Transverse colon (tissue), 4 donors: Measurements from ENCODE around the gene PSMB11. TPM values are rescaled to one million over a fixed set of nuclear protein-coding genes. Genes with fewer than 3 reads are reported as not detected.

Experiments
- DNase-seq: peaks from one replicate; pipeline ENCODE4 v3.0.0-alpha.2; 2019
- H3K27ac ChIP-seq, 4 donors: fragments of 200-600 bp; sonication (generic); 2 replicates each; pipeline ENCODE4 v1.5.1; 2016 to 2018; ENCODE audit warnings: inconsistent platforms in 4 of 4
- H3K27me3 ChIP-seq: fragments of 200-600 bp; sonication (generic); 2 replicates; pipeline ENCODE4 v1.5.1; 2017; ENCODE audit warnings: inconsistent platforms
- H3K36me3 ChIP-seq, 4 donors: fragments of 200-600 bp; sonication (generic); 2 replicates each; pipeline ENCODE4 v1.5.1; 2017 to 2019; ENCODE audit warnings: inconsistent platforms in 4 of 4
- H3K4me1 ChIP-seq, 4 donors: fragments of 200-600 bp; sonication (generic); 2 replicates each; pipeline ENCODE4 v1.5.1; 2017 to 2020; ENCODE audit warnings: inconsistent platforms in 4 of 4
- H3K4me3 ChIP-seq, 4 donors: fragments of 200-600 bp; sonication (generic); 1 replicate in 1 of 4; 2 replicates in 3 of 4; pipeline versions ENCODE4 v1.5.1 to v1.6.1; 2017 to 2019; ENCODE audit warnings: inconsistent platforms in 4 of 4
- H3K9me3 ChIP-seq, 2 donors: fragments of 200-600 bp; sonication (generic); 2 replicates each; pipeline ENCODE4 v1.5.1; 2017 to 2019; ENCODE audit warnings: inconsistent platforms in 2 of 2
- CTCF ChIP-seq, 5 experiments: fragments of 200-600 bp in 3 of 5; fragments of 450-650 bp in 2 of 5; sonication (generic) in 3 of 5; IDR thresholded peaks; 1 replicate in 2 of 5; 2 replicates in 3 of 5; pipeline ENCODE4 v1.5.1; 2016 to 2017; ENCODE audit warnings: antibody characterized with exemption in 5 of 5, inconsistent platforms in 3 of 5, mild to moderate bottlenecking in 2 of 5, moderate library complexity in 1 of 5
- EP300 ChIP-seq: sonication (generic); formaldehyde crosslinking; IDR thresholded peaks from one replicate; pipeline ENCODE4 v1.6.1; 2017; ENCODE audit warnings: antibody characterized with exemption, low read depth
- POLR2A ChIP-seq: fragments of 450-650 bp; IDR thresholded peaks from one replicate; pipeline ENCODE4 v1.6.1; 2016; ENCODE audit warnings: antibody characterized with exemption, mild to moderate bottlenecking, moderate library complexity
- POLR2AphosphoS5 ChIP-seq, 3 donors: sonication (generic); formaldehyde crosslinking; IDR thresholded peaks; one replicate each; pipeline ENCODE4 v1.6.1; 2016; ENCODE audit warnings: antibody characterized with exemption in 3 of 3
- WGBS, 2 donors: methylation state at CpG; one replicate each; pipeline ENCODE4 v1.1.5; 2018; ENCODE audit warnings: low coverage in 1 of 2; 5-methylcytosine and 5-hydroxymethylcytosine counted together
- in situ Hi-C, 4 donors: fragments of 200-750 bp; cut with MboI; loops; one replicate each; pipeline versions ENCODE4 v1.15.0 to v1.15.1; 2017; ENCODE audit warnings: low sequenced_read_pairs in 3 of 4, low pct_ligation_motif_present in 1 of 4, low pct_unique_long_range_greater_than_20kb in 1 of 4
- intact Hi-C: fragments of 100-400 bp; cut with DNase I; formaldehyde crosslinking; loops from one replicate; pipeline ENCODE4 v1.15.1; 2023; ENCODE audit warnings: low total_unique reads
- total RNA-seq, 4 donors: library from RNA; depleted of rRNA; stranded (reverse); fragments of >200 nt; gene quantifications; one replicate each; pipeline ENCODE4 v1.1.0, GENCODE V29; 2016

PSMB11 gene
- total RNA-seq, 4 donors from 2014 or later = not detected

- intact Hi-C loops (no loop called here), in situ Hi-C loops (no loop called here)
- no peak overlapping the region for H3K4me3 ChIP-seq
- TF ChIP-seq POLR2AphosphoS5 (IDR thresholded peaks at IDR 0.05) (no peak), POLR2A (no peak), CTCF (IDR thresholded peaks at IDR 0.05) (no peak)
- no peaks in the 10 kb centered on the region for H3K9me3 ChIP-seq
- DNase-seq = no peak
- WGBS, 2 donors = 83 to 90% methylated on average over 1 to 81 of the region's 85 CpGs
- H3K4me1 ChIP-seq = no peaks in the 10 kb centered on the region
- no peak overlapping the region for H3K27ac ChIP-seq
- no peaks in the 10 kb centered on the region for H3K36me3 ChIP-seq
- no peaks in the 10 kb centered on the region for H3K27me3 ChIP-seq
Observed at GRCh38 chr14:23047751-23048693, 6.0 kb downstream of the PSMB11 start.

GRCh38 chr14:23049011-23049410 is 7.0 kb downstream of the PSMB11 start:
- no peaks in the 10 kb centered on the region for H3K4me1 ChIP-seq
- no peaks in the 10 kb centered on the region for H3K27me3 ChIP-seq
- TF ChIP-seq EP300 (no peak), POLR2A (no peak), POLR2AphosphoS5 (IDR thresholded peaks at IDR 0.05) (no peak), CTCF (IDR thresholded peaks at IDR 0.05) (no peak)
- no peaks in the 10 kb centered on the region for H3K36me3 ChIP-seq
- H3K4me3 ChIP-seq = no peak overlapping the region
- in situ Hi-C loops (no loop called here), intact Hi-C loops (no loop called here)
- no peak overlapping the region for H3K27ac ChIP-seq
- no peak for DNase-seq
- 93% methylated on average over 8 of the region's 9 CpGs; no CpG with 5 or more reads in 1 of the 2 donors for WGBS, 2 donors
- H3K9me3 ChIP-seq = no peaks in the 10 kb centered on the region

- intact Hi-C loops = no loop called here
- Histone ChIP-seq H3K4me3 (no peak overlapping the region), H3K4me1 (peaks cover 2 to 9% (median 4%) of the 10 kb centered on the region in 4 donors), H3K36me3 (no peaks in the 10 kb centered on the region), H3K27ac (no peak overlapping the region), H3K9me3 (no peaks in the 10 kb centered on the region), H3K27me3 (no peaks in the 10 kb centered on the region)
- DNase-seq = no peak
- TF ChIP-seq POLR2A = no peak
- TF ChIP-seq CTCF (IDR thresholded peaks at IDR 0.05) = no peak
- no peak for TF ChIP-seq POLR2AphosphoS5 (IDR thresholded peaks at IDR 0.05)
- TF ChIP-seq EP300 = no peak
- in situ Hi-C loops = loop anchor here in 3 of 4 donors (5.0 kb wide), 2 partner anchors 59 to 64 kb away; no protein-coding TSS in a partner anchor
- WGBS, 2 donors = 50 to 86% methylated on average over 1 to 5 of the region's 5 CpGs
Observed at GRCh38 chr14:23051141-23052057, 9.4 kb downstream of the PSMB11 start.

DNA sequence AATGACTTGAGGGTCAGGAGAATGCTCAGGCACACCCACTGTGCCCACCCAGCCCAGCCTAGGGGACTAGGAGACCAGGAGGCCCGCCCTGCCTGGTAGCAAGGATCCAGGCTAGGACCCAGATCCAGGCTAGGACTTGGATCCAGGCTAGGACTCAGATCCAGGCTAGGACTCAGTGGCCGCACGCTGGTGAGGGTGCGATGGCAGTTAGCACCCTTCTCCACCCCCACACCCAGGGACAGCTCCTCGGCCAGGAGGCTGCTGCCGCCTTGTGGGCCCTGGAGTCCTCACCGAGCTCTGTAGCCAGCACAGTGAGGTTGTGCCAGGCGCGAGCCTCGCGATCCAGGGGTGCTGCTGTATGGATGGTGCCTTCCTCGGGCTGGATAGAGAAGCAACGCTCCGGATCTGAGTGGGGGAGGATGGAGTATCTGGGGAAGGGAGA is 10.2 kb downstream of the PSMB11 start:
- Histone ChIP-seq H3K9me3 (no peaks in the 10 kb centered on the region), H3K4me1 (peaks cover 10 to 17% (median 12%) of the 10 kb centered on the region in 4 donors), H3K36me3 (no peaks in the 10 kb centered on the region), H3K27me3 (no peaks in the 10 kb centered on the region), H3K27ac (no peak overlapping the region), H3K4me3 (no peak overlapping the region)
- TF ChIP-seq CTCF (IDR thresholded peaks at IDR 0.05) (no peak), POLR2A (no peak), EP300 (no peak), POLR2AphosphoS5 (IDR thresholded peaks at IDR 0.05) (no peak)
- WGBS, 2 donors = 79% methylated on average over 10 of the region's 14 CpGs; no CpG with 5 or more reads in 1 of the 2 donors
- in situ Hi-C loops (loop anchor here in 3 of 4 donors (5.0 kb wide), 2 partner anchors 60 to 65 kb away; no protein-coding TSS in a partner anchor), intact Hi-C loops (no loop called here)
- DNase-seq = no peak
